H9 (cell line): ENCODE results near the gene SPSB4. TPM values are rescaled to one million over a fixed set of nuclear protein-coding genes. Genes with fewer than 3 reads are reported as not detected.

Experiments used
- DNase-seq: peaks from one replicate; pipeline ENCODE4 v3.0.0-alpha.2; 2017
- H2AFZ ChIP-seq: one replicate; pipeline ENCODE4 v1.6.1; 2013; ENCODE audit warnings: mild to moderate bottlenecking, low read length, control low read depth, moderate library complexity
- H2AK5ac ChIP-seq: 2 replicates; pipeline ENCODE4 v1.6.1; 2013; ENCODE audit warnings: low read length, control low read depth, mixed read lengths; ENCODE audit not compliant: insufficient read length
- H2BK120ac ChIP-seq: one replicate; pipeline ENCODE4 v1.6.1; 2013; ENCODE audit warnings: low read depth, mild to moderate bottlenecking, low read length, control low read depth, inconsistent platforms; ENCODE audit not compliant: poor library complexity, severe bottlenecking
- H2BK12ac ChIP-seq: 2 replicates; pipeline ENCODE4 v1.6.1; 2013; ENCODE audit warnings: low read length, control low read depth, mixed read lengths, low read depth; ENCODE audit not compliant: insufficient read length
- H2BK15ac ChIP-seq: 2 replicates; pipeline ENCODE4 v1.6.1; 2013; ENCODE audit warnings: low read depth, low read length, control low read depth
- H2BK20ac ChIP-seq: one replicate; pipeline ENCODE4 v1.6.1; 2013; ENCODE audit warnings: low read depth, mild to moderate bottlenecking, low read length, control low read depth, inconsistent platforms; ENCODE audit not compliant: poor library complexity, severe bottlenecking
- H2BK5ac ChIP-seq: 2 replicates; pipeline ENCODE4 v1.6.1; 2013; ENCODE audit warnings: low read length, control low read depth, mixed read lengths; ENCODE audit not compliant: insufficient read length
- H3K14ac ChIP-seq: 2 replicates; pipeline ENCODE4 v1.6.1; 2013; ENCODE audit warnings: low read length, control low read depth; ENCODE audit not compliant: insufficient read depth
- H3K18ac ChIP-seq: 2 replicates; pipeline ENCODE4 v1.6.1; 2013; ENCODE audit warnings: low read depth, mild to moderate bottlenecking, mixed read lengths, low read length, control low read depth; ENCODE audit not compliant: insufficient read length
- H3K23ac ChIP-seq: 2 replicates; pipeline ENCODE4 v1.6.1; 2013; ENCODE audit warnings: low read length, control low read depth, mixed read lengths, low read depth; ENCODE audit not compliant: insufficient read length
- H3K23me2 ChIP-seq: 2 replicates; pipeline ENCODE4 v1.6.1; 2013; ENCODE audit warnings: low read depth, mild to moderate bottlenecking, mixed read lengths, low read length, control low read depth; ENCODE audit not compliant: insufficient read length, poor library complexity, severe bottlenecking
- H3K27ac ChIP-seq: 2 replicates; pipeline ENCODE4 v1.5.1; 2013; ENCODE audit warnings: low read length, control low read depth, mixed read lengths, low read depth; ENCODE audit not compliant: insufficient read length
- H3K27me3 ChIP-seq: 2 replicates; pipeline ENCODE4 v1.6.1; 2013; ENCODE audit warnings: low read length, control low read depth, inconsistent platforms; ENCODE audit not compliant: insufficient read depth
- H3K4ac ChIP-seq: 2 replicates; pipeline ENCODE4 v1.6.1; 2013; ENCODE audit warnings: low read depth, mild to moderate bottlenecking, control low read depth, inconsistent platforms, low read length, moderate library complexity
- H3K4me1 ChIP-seq: 2 replicates; pipeline ENCODE4 v1.6.1; 2013; ENCODE audit warnings: low read length, control low read depth, inconsistent platforms; ENCODE audit not compliant: insufficient read depth
- H3K4me2 ChIP-seq: 2 replicates; pipeline ENCODE4 v1.6.1; 2013; ENCODE audit warnings: low read length, control low read depth, mixed read lengths; ENCODE audit not compliant: insufficient read length, insufficient read depth
- H3K56ac ChIP-seq: 2 replicates; pipeline ENCODE4 v1.6.1; 2013; ENCODE audit warnings: low read depth, mild to moderate bottlenecking, mixed read lengths, low read length, control low read depth; ENCODE audit not compliant: insufficient read length
- H3K79me1 ChIP-seq: 2 replicates; pipeline ENCODE4 v1.6.1; 2013; ENCODE audit warnings: low read depth, mild to moderate bottlenecking, moderate library complexity, low read length, control low read depth, inconsistent platforms; ENCODE audit not compliant: insufficient read depth, poor library complexity, severe bottlenecking
- H3K79me2 ChIP-seq: 2 replicates; pipeline ENCODE4 v1.6.1; 2013; ENCODE audit warnings: low read length, control low read depth, inconsistent platforms; ENCODE audit not compliant: insufficient read depth
- H3K9ac ChIP-seq: 2 replicates; pipeline ENCODE4 v1.6.1; 2013; ENCODE audit warnings: low read length, control low read depth, mixed read lengths; ENCODE audit not compliant: insufficient read length; ENCODE audit errors: extremely low read depth
- H3K9me3 ChIP-seq: one replicate; pipeline ENCODE4 v1.6.1; 2013; ENCODE audit warnings: low read depth, low read length, inconsistent platforms; ENCODE audit not compliant: control insufficient read depth
- H3T11ph ChIP-seq: one replicate; pipeline ENCODE4 v1.6.1; 2013; ENCODE audit warnings: mild to moderate bottlenecking, low read length, control low read depth, inconsistent platforms
- H4K20me1 ChIP-seq: one replicate; pipeline ENCODE4 v1.6.1; 2013; ENCODE audit not compliant: control insufficient read depth, insufficient read length, insufficient read depth
- H4K5ac ChIP-seq: 2 replicates; pipeline ENCODE4 v1.6.1; 2013; ENCODE audit warnings: low read depth, mild to moderate bottlenecking, mixed read lengths, low read length, control low read depth; ENCODE audit not compliant: insufficient read length
- H4K8ac ChIP-seq: replicated peaks from 2 replicates; pipeline ENCODE4 v1.6.1; 2013; ENCODE audit warnings: low read length, control low read depth, mixed read lengths, low read depth; ENCODE audit not compliant: insufficient read length
- H4K91ac ChIP-seq: 2 replicates; pipeline ENCODE4 v1.6.1; 2013; ENCODE audit warnings: low read depth, mild to moderate bottlenecking, moderate library complexity, mixed read lengths, low read length, control low read depth; ENCODE audit not compliant: insufficient read length
- H3K27ac Mint-ChIP-seq, 3 experiments: 2 replicates in 2 of 3; 3 replicates in 1 of 3; pipeline ENCODE4 v1.8.0; 2020 to 2021; ENCODE audit warnings: mixed read lengths in 3 of 3, mild to moderate bottlenecking in 1 of 3, moderate library complexity in 1 of 3
- H3K27me3 Mint-ChIP-seq: 2 replicates; pipeline ENCODE4 v1.8.0; 2021; ENCODE audit warnings: low read depth, mild to moderate bottlenecking, moderate library complexity, mixed read lengths
- H3K36me3 Mint-ChIP-seq, 3 experiments: 2 replicates in 2 of 3; 3 replicates in 1 of 3; pipeline ENCODE4 v1.8.0; 2020 to 2021; ENCODE audit warnings: low read depth in 3 of 3, mixed read lengths in 3 of 3; ENCODE audit not compliant: insufficient read depth in 1 of 3
- H3K4me1 Mint-ChIP-seq, 2 experiments: 2 replicates each; pipeline ENCODE4 v1.8.0; 2020; ENCODE audit warnings: mixed read lengths in 2 of 2
- H3K4me3 Mint-ChIP-seq, 2 experiments: 2 replicates in 1 of 2; 3 replicates in 1 of 2; pipeline ENCODE4 v1.8.0; 2020 to 2021; ENCODE audit warnings: mild to moderate bottlenecking in 2 of 2, mixed read lengths in 2 of 2, moderate library complexity in 1 of 2
- H3K9me3 Mint-ChIP-seq, 2 experiments: 2 replicates in 1 of 2; 3 replicates in 1 of 2; pipeline ENCODE4 v1.8.0; 2020; ENCODE audit warnings: mild to moderate bottlenecking in 2 of 2, mixed read lengths in 2 of 2, moderate library complexity in 1 of 2
- WGBS: extraction: QIAGEN DNeasy Blood & Tissue Kit; methylation state at CpG from one replicate; pipeline ENCODE4 v1.1.7; 2013; ENCODE audit warnings: missing lambda C conversion rate, low lambda C conversion rate, mixed read lengths; ENCODE audit not compliant: insufficient read length; ENCODE audit errors: extremely low coverage; 5-methylcytosine and 5-hydroxymethylcytosine counted together
- total RNA-seq: library from RNA; stranded (reverse); gene quantifications from 2 replicates; pipeline ENCODE4 v1.2.1, GENCODE V29; 2021
- TF ChIP-seq, protein P1 (sequence below): fragments of 200-600 bp; sonication (generic); conservative IDR thresholded peaks from 3 replicates; pipeline ENCODE4 v1.8.0; 2021; ENCODE audit warnings: antibody characterized with exemption, mild to moderate bottlenecking

The SPSB4 gene
- total RNA-seq, 1 experiment from 2014 or later, result 6.2 TPM

DNA sequence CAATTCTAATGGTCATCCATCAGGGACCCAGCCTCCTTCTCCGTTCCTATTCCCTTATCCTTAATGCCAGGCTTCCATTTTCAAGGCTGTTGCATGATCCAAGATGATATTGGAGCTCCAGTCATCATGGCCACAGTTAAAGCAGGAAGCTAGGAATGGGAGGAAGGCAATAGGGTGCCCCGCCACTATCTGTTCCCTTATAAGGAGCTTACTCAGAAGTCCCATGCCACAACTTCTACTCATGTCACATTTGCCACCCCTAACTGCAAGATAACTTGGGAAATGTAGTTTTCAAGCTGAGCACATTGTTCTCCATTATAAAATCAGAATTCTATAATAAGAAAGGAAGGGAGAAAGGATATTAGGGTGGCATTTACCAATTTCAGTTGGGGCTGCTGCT is 38.6 kb upstream of the SPSB4 start:
- Histone ChIP-seq H3K79me1 (no peaks in the 10 kb centered on the region), H3K14ac (no peak overlapping the region), H4K91ac (no peak overlapping the region), H4K8ac (no peak overlapping the region), H3K4ac (no peak overlapping the region), H3K9ac (no peak overlapping the region), H2BK120ac (no peak overlapping the region), H3K56ac (no peak overlapping the region), H2AFZ (no peak overlapping the region), H3K79me2 (no peaks in the 10 kb centered on the region), H3K23ac (no peak overlapping the region), H4K5ac (no peak overlapping the region), H2BK5ac (no peak overlapping the region), H3K4me2 (no peak overlapping the region), H4K20me1 (no peaks in the 10 kb centered on the region), H3K4me1 (peaks cover 4% of the 10 kb centered on the region; the same call in 1 of the 2 replicates), H2BK15ac (no peak overlapping the region), H3K18ac (no peak overlapping the region), H3K9me3 (no peaks in the 10 kb centered on the region), H3K23me2 (no peaks in the 10 kb centered on the region), H3K27me3 (no peaks in the 10 kb centered on the region), H2BK12ac (no peak overlapping the region), H2AK5ac (no peak overlapping the region), H3K27ac (no peak overlapping the region), H3T11ph (no peak overlapping the region), H2BK20ac (no peak overlapping the region)
- DNase-seq, result no peak
- no CpG with 5 or more reads among the region's 2 CpGs for WGBS
- H3K4me3 Mint-ChIP-seq, result no peak overlapping the region
- H3K27me3 Mint-ChIP-seq, result peaks cover 6% of the 10 kb centered on the region
- no peaks in the 10 kb centered on the region for H3K36me3 Mint-ChIP-seq
- H3K4me1 Mint-ChIP-seq, result peaks cover 22 to 23% of the 10 kb centered on the region in 2 experiments
- no peak overlapping the region for H3K27ac Mint-ChIP-seq
- TF ChIP-seq, protein P1, sequence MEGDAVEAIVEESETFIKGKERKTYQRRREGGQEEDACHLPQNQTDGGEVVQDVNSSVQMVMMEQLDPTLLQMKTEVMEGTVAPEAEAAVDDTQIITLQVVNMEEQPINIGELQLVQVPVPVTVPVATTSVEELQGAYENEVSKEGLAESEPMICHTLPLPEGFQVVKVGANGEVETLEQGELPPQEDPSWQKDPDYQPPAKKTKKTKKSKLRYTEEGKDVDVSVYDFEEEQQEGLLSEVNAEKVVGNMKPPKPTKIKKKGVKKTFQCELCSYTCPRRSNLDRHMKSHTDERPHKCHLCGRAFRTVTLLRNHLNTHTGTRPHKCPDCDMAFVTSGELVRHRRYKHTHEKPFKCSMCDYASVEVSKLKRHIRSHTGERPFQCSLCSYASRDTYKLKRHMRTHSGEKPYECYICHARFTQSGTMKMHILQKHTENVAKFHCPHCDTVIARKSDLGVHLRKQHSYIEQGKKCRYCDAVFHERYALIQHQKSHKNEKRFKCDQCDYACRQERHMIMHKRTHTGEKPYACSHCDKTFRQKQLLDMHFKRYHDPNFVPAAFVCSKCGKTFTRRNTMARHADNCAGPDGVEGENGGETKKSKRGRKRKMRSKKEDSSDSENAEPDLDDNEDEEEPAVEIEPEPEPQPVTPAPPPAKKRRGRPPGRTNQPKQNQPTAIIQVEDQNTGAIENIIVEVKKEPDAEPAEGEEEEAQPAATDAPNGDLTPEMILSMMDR, result no peak
- no peaks in the 10 kb centered on the region; a peak in 2 of 5 replicates for H3K9me3 Mint-ChIP-seq
